DOHH2 (cell line): Measurements from ENCODE around the gene REEP6.
A peak's percentile ranks its signal among the peaks of the same experiment; 100 is the strongest.

Experiments
- H3F3A ChIP-seq: fragments of 200-600 bp; sonication (generic), shearing (Covaris generic); 2 replicates; pipeline ENCODE4 v1.6.0; 2016; ENCODE audit warnings: antibody characterized with exemption, mild to moderate bottlenecking; ENCODE audit not compliant: control insufficient read depth, insufficient read depth
- H3K27ac ChIP-seq: fragments of 200-600 bp; sonication (generic); 2 replicates; pipeline ENCODE4 v1.5.1; 2014; ENCODE audit warnings: low read depth, mild to moderate bottlenecking, low read length, moderate library complexity
- H3K27me3 ChIP-seq: fragments of 200-600 bp; sonication (generic); 2 replicates; pipeline ENCODE4 v1.6.1; 2014; ENCODE audit warnings: mild to moderate bottlenecking, low read length, mixed read lengths; ENCODE audit not compliant: control insufficient read depth
- H3K36me3 ChIP-seq: fragments of 200-600 bp; sonication (generic); 2 replicates; pipeline ENCODE4 v1.6.1; 2014; ENCODE audit warnings: mild to moderate bottlenecking, low read length, moderate library complexity, mixed read lengths; ENCODE audit not compliant: control insufficient read depth
- H3K4me1 ChIP-seq: fragments of 200-600 bp; sonication (generic); 2 replicates; pipeline ENCODE4 v1.6.1; 2014; ENCODE audit warnings: mild to moderate bottlenecking, low read length, mixed read lengths; ENCODE audit not compliant: control insufficient read depth
- H3K4me2 ChIP-seq: fragments of 200-600 bp; sonication (generic); 2 replicates; pipeline ENCODE4 v1.6.0; 2014; ENCODE audit warnings: mild to moderate bottlenecking, low read length, moderate library complexity
- H3K4me3 ChIP-seq: fragments of 200-600 bp; sonication (generic); 2 replicates; pipeline ENCODE4 v1.5.1; 2014; ENCODE audit warnings: mild to moderate bottlenecking, low read length, mixed read lengths
- H3K79me2 ChIP-seq: fragments of 200-600 bp; sonication (generic); 2 replicates; pipeline ENCODE4 v1.6.1; 2014; ENCODE audit warnings: mild to moderate bottlenecking, low read length, mixed read lengths; ENCODE audit not compliant: control insufficient read depth
- H3K9me2 ChIP-seq: fragments of 200-600 bp; sonication (generic); replicated peaks from 2 replicates; pipeline ENCODE4 v1.6.1; 2014; ENCODE audit warnings: mild to moderate bottlenecking, low read length, mixed read lengths; ENCODE audit not compliant: control insufficient read depth
- H3K9me3 ChIP-seq: fragments of 200-600 bp; sonication (generic); 2 replicates; pipeline ENCODE4 v1.6.1; 2014; ENCODE audit warnings: antibody characterized with exemption, low read length, mixed read lengths; ENCODE audit not compliant: control insufficient read depth, insufficient read depth
- H4K20me1 ChIP-seq: fragments of 200-600 bp; sonication (generic); 2 replicates; pipeline ENCODE4 v1.6.0; 2014; ENCODE audit warnings: low read depth, mild to moderate bottlenecking, antibody characterized with exemption, low read length, moderate library complexity; ENCODE audit not compliant: control insufficient read depth, insufficient read depth
- EZH2phosphoT487 ChIP-seq: fragments of 200-600 bp; sonication (generic); IDR thresholded peaks from 2 replicates; pipeline ENCODE4 v1.6.1; 2017; ENCODE audit warnings: borderline replicate concordance, mild to moderate bottlenecking, antibody characterized with exemption, low read length, moderate library complexity, mixed read lengths
- TF ChIP-seq, protein P1 (sequence below): fragments of 200-600 bp; sonication (generic); IDR thresholded peaks from one replicate; pipeline ENCODE4 v1.5.1; 2014; ENCODE audit warnings: antibody characterized with exemption, mild to moderate bottlenecking, low read depth, low read length; ENCODE audit not compliant: poor library complexity, severe bottlenecking

The REEP6 gene

GRCh38 chr19:1455002-1455335 lies 36.0 kb upstream of the REEP6 start:
- peak overlapping the region; percentile 36 for H3K27ac ChIP-seq
- peak overlapping the region; percentile 65 for H3K4me2 ChIP-seq
- H3F3A ChIP-seq, result peaks cover 8% of the 10 kb centered on the region; the same call in 1 of the 2 replicates
- H3K9me3 ChIP-seq, result no peaks in the 10 kb centered on the region
- H3K4me1 ChIP-seq, result peaks cover 32% of the 10 kb centered on the region
- peaks cover 6% of the 10 kb centered on the region for H4K20me1 ChIP-seq
- H3K36me3 ChIP-seq, result no peaks in the 10 kb centered on the region
- H3K4me3 ChIP-seq, result peak overlapping the region; percentile 47
- H3K9me2 ChIP-seq, result no peaks in the 10 kb centered on the region
- TF ChIP-seq, protein P1, sequence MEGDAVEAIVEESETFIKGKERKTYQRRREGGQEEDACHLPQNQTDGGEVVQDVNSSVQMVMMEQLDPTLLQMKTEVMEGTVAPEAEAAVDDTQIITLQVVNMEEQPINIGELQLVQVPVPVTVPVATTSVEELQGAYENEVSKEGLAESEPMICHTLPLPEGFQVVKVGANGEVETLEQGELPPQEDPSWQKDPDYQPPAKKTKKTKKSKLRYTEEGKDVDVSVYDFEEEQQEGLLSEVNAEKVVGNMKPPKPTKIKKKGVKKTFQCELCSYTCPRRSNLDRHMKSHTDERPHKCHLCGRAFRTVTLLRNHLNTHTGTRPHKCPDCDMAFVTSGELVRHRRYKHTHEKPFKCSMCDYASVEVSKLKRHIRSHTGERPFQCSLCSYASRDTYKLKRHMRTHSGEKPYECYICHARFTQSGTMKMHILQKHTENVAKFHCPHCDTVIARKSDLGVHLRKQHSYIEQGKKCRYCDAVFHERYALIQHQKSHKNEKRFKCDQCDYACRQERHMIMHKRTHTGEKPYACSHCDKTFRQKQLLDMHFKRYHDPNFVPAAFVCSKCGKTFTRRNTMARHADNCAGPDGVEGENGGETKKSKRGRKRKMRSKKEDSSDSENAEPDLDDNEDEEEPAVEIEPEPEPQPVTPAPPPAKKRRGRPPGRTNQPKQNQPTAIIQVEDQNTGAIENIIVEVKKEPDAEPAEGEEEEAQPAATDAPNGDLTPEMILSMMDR, result peak; percentile 14
- TF ChIP-seq EZH2phosphoT487, result no peak
- peaks cover 15% of the 10 kb centered on the region for H3K27me3 ChIP-seq
- no peaks in the 10 kb centered on the region for H3K79me2 ChIP-seq

DNA sequence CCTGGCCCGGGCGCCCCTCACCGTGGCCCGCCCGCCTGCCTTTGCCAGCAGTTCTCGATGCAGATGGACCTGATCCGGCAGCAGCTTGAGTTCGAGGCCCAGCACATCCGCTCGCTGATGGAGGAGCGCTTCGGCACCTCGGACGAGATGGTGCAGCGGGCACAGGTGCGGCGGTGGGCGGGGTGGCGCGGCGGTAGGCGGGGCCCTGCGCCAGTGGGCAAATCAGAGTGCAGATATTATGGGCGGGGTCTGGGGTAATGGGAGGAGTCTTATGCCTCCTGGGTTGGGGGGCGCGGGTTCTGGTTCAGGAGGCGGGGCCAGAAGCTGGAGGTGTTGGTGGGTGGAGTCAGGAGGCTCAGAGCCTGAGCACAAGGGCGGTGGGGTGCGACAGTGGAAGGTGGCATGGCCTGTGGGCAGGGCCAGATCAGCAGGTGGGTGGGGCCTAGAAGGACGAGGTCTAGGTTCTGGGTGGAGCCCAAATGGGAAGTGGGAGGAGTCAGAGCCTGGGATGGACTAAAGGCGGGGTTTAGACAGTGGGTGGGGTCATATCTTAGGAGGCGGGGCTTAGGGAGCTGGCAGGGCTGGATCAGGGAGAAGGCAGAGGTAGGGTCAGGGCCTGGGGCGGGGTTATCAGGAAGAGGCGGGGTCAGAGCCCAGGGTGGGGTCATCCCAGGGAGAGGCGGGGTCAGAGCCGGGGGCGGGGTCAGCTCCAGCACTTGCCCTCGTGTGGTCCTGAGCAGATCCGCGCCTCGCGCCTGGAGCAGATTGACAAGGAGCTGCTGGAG lies 35.5 kb upstream of the REEP6 start:
- Histone ChIP-seq H3K27ac (peak overlapping the region; percentile 36), H3K4me2 (peak overlapping the region; percentile 65), H3K9me3 (no peaks in the 10 kb centered on the region), H3K4me3 (peak overlapping the region; percentile 47), H4K20me1 (peaks cover 6% of the 10 kb centered on the region), H3K9me2 (no peaks in the 10 kb centered on the region), H3F3A (peaks cover 8% of the 10 kb centered on the region; the same call in 1 of the 2 replicates), H3K4me1 (peaks cover 27% of the 10 kb centered on the region), H3K79me2 (no peaks in the 10 kb centered on the region), H3K36me3 (no peaks in the 10 kb centered on the region), H3K27me3 (peaks cover 10% of the 10 kb centered on the region)
- TF ChIP-seq, protein P1, result no peak
- TF ChIP-seq EZH2phosphoT487, result no peak

DNA sequence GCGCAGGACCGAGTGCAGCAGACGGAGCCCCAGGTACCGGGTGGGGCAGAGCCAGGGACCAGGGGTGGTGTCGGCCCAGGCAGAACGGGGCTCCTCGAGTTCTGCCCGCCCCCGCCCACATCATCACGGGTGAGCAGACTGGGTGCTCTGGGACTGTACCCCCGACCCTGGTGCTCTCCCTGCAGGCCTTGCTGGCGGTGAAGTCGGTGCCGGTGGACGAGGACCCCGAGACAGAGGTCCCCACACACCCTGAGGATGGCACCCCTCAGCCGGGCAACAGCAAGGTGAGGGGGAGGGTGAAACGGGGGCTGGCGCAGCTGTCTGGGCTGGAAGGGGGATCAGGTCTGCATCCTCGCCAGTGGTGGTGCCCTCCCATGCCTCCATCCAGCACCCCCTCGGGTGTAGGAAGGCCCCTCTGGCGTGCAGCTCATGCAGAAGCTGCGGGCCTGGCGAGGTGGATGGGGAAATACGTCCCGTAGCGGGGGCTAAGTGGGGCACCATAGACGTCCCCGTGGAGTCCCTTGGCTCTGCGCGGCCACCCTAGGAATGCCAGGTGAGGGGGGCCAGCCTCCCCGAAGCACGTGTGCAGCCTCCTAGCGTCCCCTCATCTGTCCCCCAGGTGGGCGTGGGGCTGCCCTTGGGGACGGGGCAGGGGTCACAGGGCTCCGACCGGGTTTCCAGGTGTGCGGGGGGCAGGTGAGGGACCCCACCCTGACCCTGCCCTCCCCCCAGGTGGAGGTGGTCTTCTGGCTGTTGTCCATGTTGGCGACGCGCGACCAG lies 34.7 kb upstream of the REEP6 start:
- peak overlapping the region; percentile 47; the same call in 1 of the 2 replicates for H3K4me3 ChIP-seq
- no peak overlapping the region for H3K27ac ChIP-seq
- H3K79me2 ChIP-seq, result no peaks in the 10 kb centered on the region
- H3K9me2 ChIP-seq, result no peaks in the 10 kb centered on the region
- TF ChIP-seq, protein P1, result no peak
- TF ChIP-seq EZH2phosphoT487, result no peak
- H3K4me1 ChIP-seq, result peaks cover 27% of the 10 kb centered on the region
- H3K27me3 ChIP-seq, result peaks cover 2% of the 10 kb centered on the region; the same call in 1 of the 2 replicates
- peaks cover 8% of the 10 kb centered on the region; the same call in 1 of the 2 replicates for H3F3A ChIP-seq
- H3K9me3 ChIP-seq, result no peaks in the 10 kb centered on the region
- peak overlapping the region; percentile 65 for H3K4me2 ChIP-seq
- H4K20me1 ChIP-seq, result peaks cover 4% of the 10 kb centered on the region
- H3K36me3 ChIP-seq, result no peaks in the 10 kb centered on the region
